HepG2 (cell line): ENCODE results near the gene ADGRV1. TPM values are rescaled to one million over a fixed set of nuclear protein-coding genes. Genes with fewer than 3 reads are reported as not detected.

Source experiments
- ATAC-seq: fragments of 200-7000 bp; cut with Tn5 transposase; 3 replicates; pipeline ENCODE4 v1.9.1; 2020; ENCODE audit warnings: mild to moderate bottlenecking, moderate library complexity
- BruUV-seq: library from RNA; stranded (reverse); fragments of 400-500 nt; replicated peaks from 2 replicates; lab custom pipeline; 2021; lab: Mats Ljungman, UMichigan
- CTCF ChIA-PET: fragments of 300-600 bp; formaldehyde crosslinking; extraction: SDS; loops from one replicate; lab custom pipeline; 2021; ENCODE audit warnings: low total read pairs, inconsistent platforms, low intra/inter-chr PET ratio; lab: Yijun Ruan, JAX
- POLR2A ChIA-PET: fragments of 350-600 bp; sonication (Branson Sonifier 250); formaldehyde crosslinking; loops from one replicate; lab custom pipeline; 2020; ENCODE audit warnings: antibody characterized with exemption, inconsistent platforms; lab: Yijun Ruan, JAX
- DNase-seq: peaks from one replicate; pipeline ENCODE4 v3.0.0-alpha.2; 2015; ENCODE audit warnings: low spot score
- FAIRE-seq: peaks from 3 replicates; lab custom pipeline; 2011; peaks lifted over from hg19 to GRCh38; lab: Jason Lieb, UNC
- H2AFZ ChIP-seq: one replicate; pipeline ENCODE4 v1.6.1; 2011; ENCODE audit warnings: low read length, inconsistent platforms
- H3K27ac ChIP-seq: fragments of 300-600 bp; 3 replicates; pipeline ENCODE4 v1.8.0; 2011; ENCODE audit warnings: mixed run types, mild to moderate bottlenecking, mixed read lengths, low read length, inconsistent platforms; ENCODE audit not compliant: insufficient read depth; ENCODE audit errors: extremely low read length
- H3K27me3 ChIP-seq, 2 experiments: fragments of 200-600 bp in 1 of 2; 2 replicates in 1 of 2; 3 replicates in 1 of 2; pipeline versions ENCODE4 v1.6.0 to v1.8.0; 2011; ENCODE audit warnings: low read length in 2 of 2, mild to moderate bottlenecking in 2 of 2, moderate library complexity in 2 of 2, inconsistent platforms in 1 of 2; ENCODE audit not compliant: insufficient read depth in 2 of 2, control insufficient read depth in 1 of 2
- H3K36me3 ChIP-seq, 2 experiments: fragments of 200-600 bp in 1 of 2; replicated peaks in 1 of 2; 2 replicates in 1 of 2; 3 replicates in 1 of 2; pipeline versions ENCODE4 v1.5.1 to v1.8.0; 2011; ENCODE audit warnings: low read length in 2 of 2, inconsistent platforms in 1 of 2; ENCODE audit not compliant: insufficient read depth in 2 of 2, control insufficient read depth in 1 of 2
- H3K4me1 ChIP-seq: 2 replicates; pipeline ENCODE4 v1.5.1; 2012; ENCODE audit warnings: low read length, inconsistent platforms; ENCODE audit not compliant: insufficient read depth
- H3K4me2 ChIP-seq: 2 replicates; pipeline ENCODE4 v1.6.0; 2011; ENCODE audit warnings: low read depth, low read length, inconsistent platforms
- H3K4me3 ChIP-seq, 3 experiments: fragments of 200-600 bp in 1 of 3; sonication (generic), shearing (Covaris generic) in 1 of 3; replicated peaks in 1 of 3; 2 replicates each; pipeline ENCODE4 v1.5.1; 2011 to 2016; ENCODE audit warnings: low read length in 3 of 3, inconsistent platforms in 2 of 3, low read depth in 2 of 3, mild to moderate bottlenecking in 2 of 3, control low read depth in 1 of 3, mixed read lengths in 1 of 3; ENCODE audit not compliant: insufficient read depth in 1 of 3
- H3K79me2 ChIP-seq: one replicate; pipeline ENCODE4 v1.6.1; 2011; ENCODE audit warnings: low read length, inconsistent platforms; ENCODE audit not compliant: insufficient read depth
- H3K9ac ChIP-seq: 2 replicates; pipeline ENCODE4 v1.6.0; 2011; ENCODE audit warnings: mild to moderate bottlenecking, low read depth, low read length, inconsistent platforms; ENCODE audit not compliant: insufficient read depth
- H3K9me3 ChIP-seq: 2 replicates; pipeline ENCODE4 v1.5.1; 2012; ENCODE audit warnings: mild to moderate bottlenecking, low read length
- H4K20me1 ChIP-seq: 2 replicates; pipeline ENCODE4 v1.6.0; 2011; ENCODE audit warnings: inconsistent platforms, mild to moderate bottlenecking, low read length, moderate library complexity; ENCODE audit not compliant: insufficient read depth
- ATF7 ChIP-seq, 2 experiments: fragments of 450-650 bp in 1 of 2; sonication (generic) in 1 of 2; formaldehyde crosslinking in 1 of 2; IDR thresholded peaks; 2 replicates each; pipeline versions ENCODE4 v1.4.0 to v1.6.1; 2016 to 2020; ENCODE audit warnings: antibody characterized with exemption in 1 of 2, mild to moderate bottlenecking in 1 of 2, missing genetic modification reagents in 1 of 2
- FOSL2 ChIP-seq: sonication (generic); formaldehyde crosslinking; IDR thresholded peaks from 2 replicates; pipeline ENCODE4 v1.4.0; 2020; ENCODE audit warnings: missing genetic modification reagents
- HHEX ChIP-seq: IDR thresholded peaks from 2 replicates; pipeline ENCODE4 v1.6.1; 2016; ENCODE audit warnings: control low read depth
- KLF11 ChIP-seq: IDR thresholded peaks from 2 replicates; pipeline ENCODE4 v1.6.1; 2016; ENCODE audit warnings: missing compliant biosample characterization
- NFATC3 ChIP-seq: sonication (generic); formaldehyde crosslinking; IDR thresholded peaks from 2 replicates; pipeline ENCODE4 v1.5.1; 2020; ENCODE audit warnings: mild to moderate bottlenecking, missing genetic modification reagents
- NFE2L2 ChIP-seq: fragments of 150-350 bp; IDR thresholded peaks from 2 replicates; pipeline ENCODE4 v1.6.1; 2014; ENCODE audit warnings: low read length
- NR2C2 ChIP-seq: sonication (generic); formaldehyde crosslinking; IDR thresholded peaks from 2 replicates; pipeline ENCODE4 v1.4.0; 2020; ENCODE audit warnings: missing genetic modification reagents, mild to moderate bottlenecking, moderate library complexity, borderline replicate concordance
- PHF21A ChIP-seq: sonication (generic); formaldehyde crosslinking; IDR thresholded peaks from 2 replicates; pipeline ENCODE4 v1.5.0; 2020; ENCODE audit warnings: mild to moderate bottlenecking, missing genetic modification reagents
- SOX6 ChIP-seq, 2 experiments: fragments of 450-650 bp in 1 of 2; sonication (generic) in 1 of 2; formaldehyde crosslinking in 1 of 2; IDR thresholded peaks; 2 replicates each; pipeline versions ENCODE4 v1.4.0 to v1.6.1; 2017 to 2020; ENCODE audit warnings: antibody characterized with exemption in 1 of 2, mild to moderate bottlenecking in 1 of 2, missing genetic modification reagents in 1 of 2
- SP1 ChIP-seq, 2 experiments: fragments of 450-650 bp in 1 of 2; sonication (generic) in 1 of 2; formaldehyde crosslinking in 1 of 2; IDR thresholded peaks; 2 replicates each; pipeline versions ENCODE4 v1.4.0 to v1.6.1; 2016 to 2020; ENCODE audit warnings: missing genetic modification reagents in 1 of 2
- ZNF670 ChIP-seq: sonication (generic); formaldehyde crosslinking; IDR thresholded peaks from 2 replicates; pipeline ENCODE4 v1.8.0; 2022; ENCODE audit warnings: mild to moderate bottlenecking, missing genetic modification reagents, borderline replicate concordance
- ZSCAN20 ChIP-seq: sonication (generic); formaldehyde crosslinking; IDR thresholded peaks from 2 replicates; pipeline ENCODE4 v1.4.0; 2020; ENCODE audit warnings: missing genetic modification reagents, mild to moderate bottlenecking, borderline replicate concordance
- WGBS: methylation state at CpG from one replicate; pipeline ENCODE4 v1.1.6; 2017; ENCODE audit warnings: low lambda C conversion rate; 5-methylcytosine and 5-hydroxymethylcytosine counted together
- in situ Hi-C: cut with HindIII; loops from 2 replicates; pipeline ENCODE4 v1.10.0; 2017; ENCODE audit warnings: low pct_unique_long_range_greater_than_20kb; ENCODE audit not compliant: extremely low pct_ligation_motif_present
- intact Hi-C: fragments of 100-400 bp; cut with micrococcal nuclease; formaldehyde crosslinking; loops from one replicate; pipeline ENCODE4 v1.10.0; 2022; ENCODE audit not compliant: unreplicated experiment
- polyA plus RNA-seq, 8 experiments: library from polyadenylated mRNA; depleted of rRNA in 3 of 8; stranded (reverse) in 7 of 8; unstranded in 1 of 8; fragments of >200 nt; fragmentation: Illumina TruSeq in 4 of 8; extraction: Trizol in 4 of 8; gene quantifications; 2 replicates each; pipeline versions ENCODE4 v1.2.1 to v1.2.3, GENCODE V29; 2011 to 2016; ENCODE audit warnings: low read depth in 4 of 8, missing spikeins in 1 of 8, mixed read lengths in 1 of 8; ENCODE audit not compliant: insufficient read depth in 1 of 8
- total RNA-seq, 5 experiments: library from RNA; depleted of rRNA; stranded (reverse); fragments of >200 nt; fragmentation: Illumina TruSeq; extraction: Trizol; gene quantifications; 2 replicates each; pipeline ENCODE4 v1.2.3, GENCODE V29; 2016; ENCODE audit warnings: low read depth in 1 of 5
- TF ChIP-seq, protein P1 (sequence below): sonication (generic); formaldehyde crosslinking; IDR thresholded peaks from 2 replicates; pipeline ENCODE4 v1.4.0; 2020; ENCODE audit warnings: missing genetic modification reagents
- TF ChIP-seq, protein P2 (sequence below): IDR thresholded peaks from 2 replicates; pipeline ENCODE4 v1.6.1; 2016; ENCODE audit warnings: low read depth, missing genetic modification reagents, missing compliant biosample characterization
- TF ChIP-seq, protein P3 (sequence below): sonication (generic); formaldehyde crosslinking; IDR thresholded peaks from 2 replicates; pipeline ENCODE4 v1.8.1; 2023; ENCODE audit warnings: mild to moderate bottlenecking, missing genetic modification reagents, borderline replicate concordance
- TF ChIP-seq, protein P4 (sequence below): sonication (generic); formaldehyde crosslinking; conservative IDR thresholded peaks from 2 replicates; pipeline ENCODE4 v1.8.0; 2022; ENCODE audit warnings: low read depth, missing genetic modification reagents

The ADGRV1 gene
- total and polyA plus RNA-seq, 2 of the 13 experiments (the other 11 are each of a cell fraction or from before 2014, with no cell fraction given) = 1.7 to 3.9 TPM

DNA sequence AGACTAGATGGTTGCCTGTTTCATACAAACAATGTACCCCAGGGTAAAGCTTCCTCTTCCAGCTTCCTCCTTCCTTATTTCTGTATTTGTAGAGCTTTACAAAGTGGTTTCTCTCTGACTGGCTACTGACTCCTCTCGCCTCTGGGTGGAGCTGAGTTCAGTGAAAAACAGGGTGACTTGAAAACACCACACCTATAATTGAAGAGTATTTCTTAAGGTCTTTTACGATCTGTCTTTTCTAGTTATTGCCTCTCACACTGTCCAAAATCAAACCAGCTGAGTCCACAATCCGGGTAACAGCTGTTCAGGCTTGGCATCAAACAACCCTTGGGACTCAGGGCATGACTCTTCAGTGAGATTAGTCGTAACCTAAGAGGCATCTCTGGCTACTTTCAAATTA, 624.2 kb downstream of the ADGRV1 start:
- no peaks in the 10 kb centered on the region for H3K79me2 ChIP-seq
- H3K4me2 ChIP-seq = no peak overlapping the region
- FAIRE-seq (no peak), ATAC-seq (no peak), DNase-seq (no peak)
- H3K4me3 ChIP-seq = no peak overlapping the region
- no peaks in the 10 kb centered on the region for H3K9me3 ChIP-seq
- H3K27ac ChIP-seq = no peak overlapping the region
- intact Hi-C loops = no loop called here
- ChIA-PET POLR2A (no interaction called here), CTCF (no interaction called here)
- no peaks in the 10 kb centered on the region for H3K27me3 ChIP-seq
- no peaks in the 10 kb centered on the region for H3K4me1 ChIP-seq
- no peak overlapping the region for H2AFZ ChIP-seq
- no peak overlapping the region for H3K9ac ChIP-seq
- no TSS peak for BruUV-seq
- no peaks in the 10 kb centered on the region for H3K36me3 ChIP-seq
- no peaks in the 10 kb centered on the region for H4K20me1 ChIP-seq
- in situ Hi-C loops = no loop called here
- WGBS = 16% methylated on average over 4 of the region's 4 CpGs
- TF ChIP-seq SOX6 (IDR thresholded peaks at IDR 0.05) = no peak
- TF ChIP-seq SOX6 (CRISPR knock-in tag; IDR thresholded peaks at IDR 0.05) = no peak
- TF ChIP-seq PHF21A (CRISPR knock-in tag) = no peak
- no peak for TF ChIP-seq ATF7 (IDR thresholded peaks at IDR 0.05)
- no peak for TF ChIP-seq ATF7 (CRISPR knock-in tag; IDR thresholded peaks at IDR 0.05)
- no peak for TF ChIP-seq ZSCAN20 (CRISPR knock-in tag)
- TF ChIP-seq, protein P1, sequence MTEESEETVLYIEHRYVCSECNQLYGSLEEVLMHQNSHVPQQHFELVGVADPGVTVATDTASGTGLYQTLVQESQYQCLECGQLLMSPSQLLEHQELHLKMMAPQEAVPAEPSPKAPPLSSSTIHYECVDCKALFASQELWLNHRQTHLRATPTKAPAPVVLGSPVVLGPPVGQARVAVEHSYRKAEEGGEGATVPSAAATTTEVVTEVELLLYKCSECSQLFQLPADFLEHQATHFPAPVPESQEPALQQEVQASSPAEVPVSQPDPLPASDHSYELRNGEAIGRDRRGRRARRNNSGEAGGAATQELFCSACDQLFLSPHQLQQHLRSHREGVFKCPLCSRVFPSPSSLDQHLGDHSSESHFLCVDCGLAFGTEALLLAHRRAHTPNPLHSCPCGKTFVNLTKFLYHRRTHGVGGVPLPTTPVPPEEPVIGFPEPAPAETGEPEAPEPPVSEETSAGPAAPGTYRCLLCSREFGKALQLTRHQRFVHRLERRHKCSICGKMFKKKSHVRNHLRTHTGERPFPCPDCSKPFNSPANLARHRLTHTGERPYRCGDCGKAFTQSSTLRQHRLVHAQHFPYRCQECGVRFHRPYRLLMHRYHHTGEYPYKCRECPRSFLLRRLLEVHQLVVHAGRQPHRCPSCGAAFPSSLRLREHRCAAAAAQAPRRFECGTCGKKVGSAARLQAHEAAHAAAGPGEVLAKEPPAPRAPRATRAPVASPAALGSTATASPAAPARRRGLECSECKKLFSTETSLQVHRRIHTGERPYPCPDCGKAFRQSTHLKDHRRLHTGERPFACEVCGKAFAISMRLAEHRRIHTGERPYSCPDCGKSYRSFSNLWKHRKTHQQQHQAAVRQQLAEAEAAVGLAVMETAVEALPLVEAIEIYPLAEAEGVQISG = no peak
- TF ChIP-seq, protein P2, sequence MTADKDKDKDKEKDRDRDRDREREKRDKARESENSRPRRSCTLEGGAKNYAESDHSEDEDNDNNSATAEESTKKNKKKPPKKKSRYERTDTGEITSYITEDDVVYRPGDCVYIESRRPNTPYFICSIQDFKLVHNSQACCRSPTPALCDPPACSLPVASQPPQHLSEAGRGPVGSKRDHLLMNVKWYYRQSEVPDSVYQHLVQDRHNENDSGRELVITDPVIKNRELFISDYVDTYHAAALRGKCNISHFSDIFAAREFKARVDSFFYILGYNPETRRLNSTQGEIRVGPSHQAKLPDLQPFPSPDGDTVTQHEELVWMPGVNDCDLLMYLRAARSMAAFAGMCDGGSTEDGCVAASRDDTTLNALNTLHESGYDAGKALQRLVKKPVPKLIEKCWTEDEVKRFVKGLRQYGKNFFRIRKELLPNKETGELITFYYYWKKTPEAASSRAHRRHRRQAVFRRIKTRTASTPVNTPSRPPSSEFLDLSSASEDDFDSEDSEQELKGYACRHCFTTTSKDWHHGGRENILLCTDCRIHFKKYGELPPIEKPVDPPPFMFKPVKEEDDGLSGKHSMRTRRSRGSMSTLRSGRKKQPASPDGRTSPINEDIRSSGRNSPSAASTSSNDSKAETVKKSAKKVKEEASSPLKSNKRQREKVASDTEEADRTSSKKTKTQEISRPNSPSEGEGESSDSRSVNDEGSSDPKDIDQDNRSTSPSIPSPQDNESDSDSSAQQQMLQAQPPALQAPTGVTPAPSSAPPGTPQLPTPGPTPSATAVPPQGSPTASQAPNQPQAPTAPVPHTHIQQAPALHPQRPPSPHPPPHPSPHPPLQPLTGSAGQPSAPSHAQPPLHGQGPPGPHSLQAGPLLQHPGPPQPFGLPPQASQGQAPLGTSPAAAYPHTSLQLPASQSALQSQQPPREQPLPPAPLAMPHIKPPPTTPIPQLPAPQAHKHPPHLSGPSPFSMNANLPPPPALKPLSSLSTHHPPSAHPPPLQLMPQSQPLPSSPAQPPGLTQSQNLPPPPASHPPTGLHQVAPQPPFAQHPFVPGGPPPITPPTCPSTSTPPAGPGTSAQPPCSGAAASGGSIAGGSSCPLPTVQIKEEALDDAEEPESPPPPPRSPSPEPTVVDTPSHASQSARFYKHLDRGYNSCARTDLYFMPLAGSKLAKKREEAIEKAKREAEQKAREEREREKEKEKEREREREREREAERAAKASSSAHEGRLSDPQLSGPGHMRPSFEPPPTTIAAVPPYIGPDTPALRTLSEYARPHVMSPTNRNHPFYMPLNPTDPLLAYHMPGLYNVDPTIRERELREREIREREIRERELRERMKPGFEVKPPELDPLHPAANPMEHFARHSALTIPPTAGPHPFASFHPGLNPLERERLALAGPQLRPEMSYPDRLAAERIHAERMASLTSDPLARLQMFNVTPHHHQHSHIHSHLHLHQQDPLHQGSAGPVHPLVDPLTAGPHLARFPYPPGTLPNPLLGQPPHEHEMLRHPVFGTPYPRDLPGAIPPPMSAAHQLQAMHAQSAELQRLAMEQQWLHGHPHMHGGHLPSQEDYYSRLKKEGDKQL (CRISPR knock-in tag) = no peak
- no peak for TF ChIP-seq SP1 (IDR thresholded peaks at IDR 0.05)
- TF ChIP-seq SP1 (CRISPR knock-in tag; IDR thresholded peaks at IDR 0.05) = no peak
- TF ChIP-seq, protein P3, sequence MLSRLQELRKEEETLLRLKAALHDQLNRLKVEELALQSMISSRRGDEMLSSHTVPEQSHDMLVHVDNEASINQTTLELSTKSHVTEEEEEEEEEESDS (CRISPR knock-in tag) = no peak
- TF ChIP-seq HHEX (CRISPR knock-in tag) = no peak
- TF ChIP-seq NFATC3 (CRISPR knock-in tag) = no peak
- no peak for TF ChIP-seq KLF11 (CRISPR knock-in tag)
- no peak for TF ChIP-seq ZNF670 (CRISPR knock-in tag)
- TF ChIP-seq FOSL2 (CRISPR knock-in tag) = no peak
- no peak for TF ChIP-seq NR2C2 (CRISPR knock-in tag)
- TF ChIP-seq, protein P4, sequence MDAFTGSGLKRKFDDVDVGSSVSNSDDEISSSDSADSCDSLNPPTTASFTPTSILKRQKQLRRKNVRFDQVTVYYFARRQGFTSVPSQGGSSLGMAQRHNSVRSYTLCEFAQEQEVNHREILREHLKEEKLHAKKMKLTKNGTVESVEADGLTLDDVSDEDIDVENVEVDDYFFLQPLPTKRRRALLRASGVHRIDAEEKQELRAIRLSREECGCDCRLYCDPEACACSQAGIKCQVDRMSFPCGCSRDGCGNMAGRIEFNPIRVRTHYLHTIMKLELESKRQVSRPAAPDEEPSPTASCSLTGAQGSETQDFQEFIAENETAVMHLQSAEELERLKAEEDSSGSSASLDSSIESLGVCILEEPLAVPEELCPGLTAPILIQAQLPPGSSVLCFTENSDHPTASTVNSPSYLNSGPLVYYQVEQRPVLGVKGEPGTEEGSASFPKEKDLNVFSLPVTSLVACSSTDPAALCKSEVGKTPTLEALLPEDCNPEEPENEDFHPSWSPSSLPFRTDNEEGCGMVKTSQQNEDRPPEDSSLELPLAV (CRISPR knock-in tag) = no peak
- no peak for TF ChIP-seq NFE2L2
